Measurements from ENCODE around the gene BCL2L11. TPM values are rescaled to one million over a fixed set of nuclear protein-coding genes. Genes with fewer than 3 reads are reported as not detected.

Gene BCL2L11
- total RNA-seq, 4 donors from 2014 or later, result 8.9 to 27.0 (median 18.0) TPM

DNA sequence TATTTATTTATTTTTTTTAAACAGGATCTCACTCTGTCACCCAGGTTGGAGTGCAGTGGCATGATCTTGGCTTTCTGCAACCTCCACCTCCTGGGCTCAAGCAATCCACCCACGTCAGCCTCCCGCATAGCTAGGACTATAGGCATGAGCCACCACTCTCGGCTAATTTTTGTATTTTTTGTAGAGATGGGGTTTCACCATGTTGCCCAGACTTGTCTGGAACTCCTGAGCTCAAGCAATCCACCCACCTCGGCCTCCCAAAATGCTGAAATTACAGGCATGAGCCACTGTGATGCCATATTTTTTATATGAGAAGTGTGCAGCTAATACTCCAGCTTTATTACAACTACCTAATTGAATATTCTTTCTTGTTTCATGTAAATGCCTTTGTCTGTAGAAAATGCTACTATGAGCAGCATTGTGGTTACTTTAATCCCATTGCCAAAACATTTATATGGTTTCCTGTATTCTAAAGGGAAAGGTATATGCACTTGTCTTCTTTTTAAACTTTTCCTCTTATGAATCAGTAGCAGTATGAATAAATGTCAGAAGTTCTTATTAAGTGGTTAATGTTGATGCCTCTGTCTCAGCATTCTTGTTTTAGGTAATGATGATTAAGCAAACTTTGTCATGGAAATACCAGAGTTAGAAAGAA is 9.5 kb upstream of the BCL2L11 start:
- Histone ChIP-seq H3K9me3 (no peaks in the 10 kb centered on the region), H3K36me3 (no peaks in the 10 kb centered on the region), H3K27me3 (peaks cover 20% of the 10 kb centered on the region), H3K4me3 (no peak overlapping the region), H3K27ac (no peak overlapping the region), H3K4me1 (no peaks in the 10 kb centered on the region)
- 79% methylated on average over 4 of the region's 4 CpGs for WGBS
- no peak for DNase-seq (ENCODE audit: low spot score in 2 of 2)
- TF ChIP-seq, protein P1, sequence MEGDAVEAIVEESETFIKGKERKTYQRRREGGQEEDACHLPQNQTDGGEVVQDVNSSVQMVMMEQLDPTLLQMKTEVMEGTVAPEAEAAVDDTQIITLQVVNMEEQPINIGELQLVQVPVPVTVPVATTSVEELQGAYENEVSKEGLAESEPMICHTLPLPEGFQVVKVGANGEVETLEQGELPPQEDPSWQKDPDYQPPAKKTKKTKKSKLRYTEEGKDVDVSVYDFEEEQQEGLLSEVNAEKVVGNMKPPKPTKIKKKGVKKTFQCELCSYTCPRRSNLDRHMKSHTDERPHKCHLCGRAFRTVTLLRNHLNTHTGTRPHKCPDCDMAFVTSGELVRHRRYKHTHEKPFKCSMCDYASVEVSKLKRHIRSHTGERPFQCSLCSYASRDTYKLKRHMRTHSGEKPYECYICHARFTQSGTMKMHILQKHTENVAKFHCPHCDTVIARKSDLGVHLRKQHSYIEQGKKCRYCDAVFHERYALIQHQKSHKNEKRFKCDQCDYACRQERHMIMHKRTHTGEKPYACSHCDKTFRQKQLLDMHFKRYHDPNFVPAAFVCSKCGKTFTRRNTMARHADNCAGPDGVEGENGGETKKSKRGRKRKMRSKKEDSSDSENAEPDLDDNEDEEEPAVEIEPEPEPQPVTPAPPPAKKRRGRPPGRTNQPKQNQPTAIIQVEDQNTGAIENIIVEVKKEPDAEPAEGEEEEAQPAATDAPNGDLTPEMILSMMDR (IDR thresholded peaks at IDR 0.05), result no peak
- TF ChIP-seq POLR2A (IDR thresholded peaks at IDR 0.05) (no peak), EP300 (IDR thresholded peaks at IDR 0.05) (no peak), POLR2AphosphoS5 (IDR thresholded peaks at IDR 0.05) (no peak)

DNA sequence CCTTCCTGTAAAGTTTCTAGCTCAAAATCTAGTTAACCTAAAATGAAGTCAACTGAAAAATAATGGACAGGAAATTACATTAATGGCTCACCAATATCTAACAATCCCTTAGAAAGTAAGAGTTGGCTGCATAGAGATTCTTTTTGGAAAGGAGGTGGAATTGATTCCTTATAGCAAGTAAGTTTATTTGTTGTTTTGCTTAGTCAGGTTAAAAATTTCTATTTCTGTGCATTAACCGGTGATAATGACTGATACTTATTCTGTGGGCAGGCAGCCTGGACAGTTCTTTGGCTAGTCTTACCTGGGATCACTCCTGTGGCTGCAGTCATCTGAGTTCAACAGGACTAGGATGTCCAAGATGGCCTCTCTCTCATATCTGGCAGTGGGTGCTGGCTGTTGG is 6.9 kb upstream of the BCL2L11 start:
- Histone ChIP-seq H3K4me1 (peaks cover 22% of the 10 kb centered on the region), H3K36me3 (no peaks in the 10 kb centered on the region), H3K4me3 (no peak overlapping the region), H3K27me3 (peaks cover 24% of the 10 kb centered on the region), H3K27ac (no peak overlapping the region), H3K9me3 (no peaks in the 10 kb centered on the region)
- TF ChIP-seq POLR2AphosphoS5 (IDR thresholded peaks at IDR 0.05) (no peak), EP300 (IDR thresholded peaks at IDR 0.05) (no peak), POLR2A (IDR thresholded peaks at IDR 0.05) (no peak)
- TF ChIP-seq, protein P1 (IDR thresholded peaks at IDR 0.05), result no peak
- WGBS, result 81% methylated on average over 1 of the region's 1 CpG
- DNase-seq (ENCODE audit: low spot score in 2 of 2), result no peak

DNA sequence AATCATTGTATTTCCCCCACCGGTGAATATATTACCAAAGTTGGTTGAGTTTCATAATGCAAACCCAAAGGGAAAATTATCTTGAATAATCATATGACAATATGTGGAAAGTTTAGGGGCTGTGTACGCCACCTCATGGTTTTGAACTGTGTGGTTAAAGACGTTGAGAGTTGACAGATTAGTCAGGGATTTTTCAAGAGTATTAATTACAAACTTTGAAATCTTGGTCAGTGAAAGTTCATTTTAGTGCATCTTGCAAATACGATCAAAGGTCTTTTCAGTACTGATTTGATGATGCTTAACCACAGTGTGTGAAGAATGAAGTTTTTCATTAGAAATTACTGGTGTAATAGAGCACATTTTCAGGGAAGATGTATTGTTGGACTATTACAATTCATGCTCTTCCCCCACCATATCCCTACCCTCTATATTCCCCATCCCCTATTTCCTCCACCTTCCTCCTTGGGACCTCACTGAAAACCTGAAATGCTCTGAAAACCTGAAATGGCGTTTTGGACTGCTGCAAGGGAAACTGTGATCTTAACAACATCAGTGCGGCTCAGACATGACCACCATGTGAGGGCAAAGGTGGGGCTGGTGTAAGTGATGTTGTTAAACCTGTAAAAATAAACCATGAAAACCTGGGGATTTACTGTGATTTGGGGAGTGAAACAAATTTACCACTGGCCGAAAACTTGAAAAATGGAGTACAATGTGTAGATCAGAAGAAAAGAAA is 4.5 kb upstream of the BCL2L11 start:
- peaks cover 39% of the 10 kb centered on the region for H3K4me1 ChIP-seq
- no peak overlapping the region for H3K4me3 ChIP-seq
- WGBS, result 74% methylated on average over 7 of the region's 7 CpGs
- H3K36me3 ChIP-seq, result no peaks in the 10 kb centered on the region
- peaks cover 29% of the 10 kb centered on the region for H3K27me3 ChIP-seq
- no peaks in the 10 kb centered on the region for H3K9me3 ChIP-seq
- TF ChIP-seq POLR2A (IDR thresholded peaks at IDR 0.05) (no peak), EP300 (IDR thresholded peaks at IDR 0.05) (no peak), POLR2AphosphoS5 (IDR thresholded peaks at IDR 0.05) (no peak)
- TF ChIP-seq, protein P1 (IDR thresholded peaks at IDR 0.05), result no peak
- no peak for DNase-seq (ENCODE audit: low spot score in 2 of 2)
- H3K27ac ChIP-seq, result no peak overlapping the region

DNA sequence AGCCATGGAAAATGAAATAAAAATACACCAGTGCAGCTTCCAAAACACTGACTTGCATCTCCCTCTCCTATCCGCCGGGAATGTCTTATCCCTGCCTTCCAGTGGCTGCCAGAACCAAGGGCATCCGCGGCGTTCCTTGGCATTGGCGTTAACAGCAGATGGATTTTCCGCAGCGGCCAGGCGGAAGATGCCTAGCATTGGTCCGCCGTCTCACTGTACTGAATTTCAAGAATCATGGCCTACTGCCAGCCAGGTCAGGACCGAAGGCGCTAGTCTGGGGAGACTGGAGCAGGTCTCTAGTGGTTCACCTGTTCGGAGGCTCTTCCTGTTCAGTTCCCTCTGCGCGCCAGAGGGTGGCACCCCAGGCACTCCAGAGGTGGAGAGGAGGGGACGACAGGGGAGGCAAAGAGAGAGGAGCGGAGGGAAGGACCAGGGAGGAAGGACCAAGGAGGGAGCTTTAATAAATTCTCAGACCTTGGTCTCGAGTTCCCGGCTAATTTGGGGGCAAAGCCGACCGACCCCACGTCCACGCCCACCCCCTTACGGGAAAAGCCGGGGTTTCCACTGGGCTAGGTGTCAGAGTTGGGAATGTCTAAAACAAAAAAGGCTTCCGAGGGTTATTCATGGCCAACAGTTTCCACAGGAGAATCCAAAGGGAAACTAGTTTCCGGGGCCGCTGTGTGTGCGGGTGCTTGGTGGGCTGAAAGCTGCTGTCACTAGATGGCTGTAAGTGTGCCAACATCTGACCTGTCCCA is 3.7 kb upstream of the BCL2L11 start:
- H3K27me3 ChIP-seq, result peaks cover 29% of the 10 kb centered on the region
- WGBS, result 5% methylated on average over 30 of the region's 30 CpGs
- DNase-seq (ENCODE audit: low spot score in 2 of 2), result peak; percentile 84 to 85

More for the DNA sequence above, 3.7 kb upstream of the BCL2L11 start:
- H3K36me3 ChIP-seq, result no peaks in the 10 kb centered on the region
- H3K4me3 ChIP-seq, result peak overlapping the region; percentile 91
- no peak overlapping the region for H3K27ac ChIP-seq
- TF ChIP-seq, protein P1 (IDR thresholded peaks at IDR 0.05), result peak; percentile 59 to 82
- no peak for TF ChIP-seq POLR2AphosphoS5 (IDR thresholded peaks at IDR 0.05)
- H3K9me3 ChIP-seq, result no peaks in the 10 kb centered on the region
- peaks cover 44% of the 10 kb centered on the region for H3K4me1 ChIP-seq
